Gastroesophageal sphincter (tissue), 4 donors: ENCODE measurements around the gene ZHX3. TPM values are rescaled to one million over a fixed set of nuclear protein-coding genes. Genes with fewer than 3 reads are reported as not detected.

ENCODE experiments used
- ATAC-seq: fragments of 150-250 bp; one replicate; pipeline ENCODE4 v1.9.1; 2016; ENCODE audit warnings: mild to moderate bottlenecking, moderate library complexity
- H3K27ac ChIP-seq, 4 donors: fragments of 200-600 bp; sonication (generic) in 3 of 4; 1 replicate in 3 of 4; 2 replicates in 1 of 4; pipeline ENCODE4 v1.5.1; 2016 to 2019
- H3K27me3 ChIP-seq: fragments of 200-600 bp; sonication (generic); one replicate; pipeline ENCODE4 v1.5.1; 2019
- H3K36me3 ChIP-seq, 2 donors: fragments of 200-600 bp; sonication (generic); one replicate each; pipeline ENCODE4 v1.5.1; 2019; ENCODE audit warnings: control low read depth in 1 of 2
- H3K4me1 ChIP-seq, 3 donors: fragments of 200-600 bp; sonication (generic); 1 replicate in 2 of 3; 2 replicates in 1 of 3; pipeline ENCODE4 v1.5.1; 2016 to 2019; ENCODE audit warnings: control low read depth in 2 of 3
- H3K4me3 ChIP-seq, 2 donors: fragments of 200-600 bp; sonication (generic); one replicate each; pipeline ENCODE4 v1.5.1; 2019; ENCODE audit warnings: mild to moderate bottlenecking in 1 of 2, moderate library complexity in 1 of 2
- H3K9me3 ChIP-seq, 3 donors: fragments of 200-600 bp; sonication (generic); one replicate each; pipeline ENCODE4 v1.5.1; 2017 to 2019; ENCODE audit warnings: control low read depth in 2 of 3
- CTCF ChIP-seq, 4 experiments: fragments of 200-600 bp in 2 of 4; fragments of 450-650 bp in 2 of 4; sonication (generic) in 1 of 4; IDR thresholded peaks; one replicate each; pipeline ENCODE4 v1.5.1; 2017 to 2019; ENCODE audit warnings: antibody characterized with exemption in 4 of 4, mild to moderate bottlenecking in 2 of 4, moderate library complexity in 2 of 4
- EP300 ChIP-seq: sonication (generic); formaldehyde crosslinking; IDR thresholded peaks from one replicate; pipeline ENCODE4 v1.6.1; 2017; ENCODE audit warnings: antibody characterized with exemption, mild to moderate bottlenecking
- POLR2A ChIP-seq, 2 donors: fragments of 450-650 bp; IDR thresholded peaks; one replicate each; pipeline ENCODE4 v1.6.1; 2017; ENCODE audit warnings: antibody characterized with exemption in 2 of 2, mild to moderate bottlenecking in 2 of 2, moderate library complexity in 1 of 2
- POLR2AphosphoS5 ChIP-seq: sonication (generic); formaldehyde crosslinking; IDR thresholded peaks from one replicate; pipeline ENCODE4 v1.6.1; 2017; ENCODE audit warnings: antibody characterized with exemption
- WGBS, 2 donors: methylation state at CpG; one replicate each; pipeline ENCODE4 v1.1.5; 2018; ENCODE audit warnings: low coverage in 1 of 2; 5-methylcytosine and 5-hydroxymethylcytosine counted together
- total RNA-seq, 4 donors: library from RNA; depleted of rRNA; stranded (reverse); fragments of >200 nt; gene quantifications; one replicate each; pipeline ENCODE4 v1.1.0, GENCODE V29; 2016

The ZHX3 gene
- total RNA-seq, 4 donors from 2014 or later = 121 to 183 (median 155) TPM

DNA sequence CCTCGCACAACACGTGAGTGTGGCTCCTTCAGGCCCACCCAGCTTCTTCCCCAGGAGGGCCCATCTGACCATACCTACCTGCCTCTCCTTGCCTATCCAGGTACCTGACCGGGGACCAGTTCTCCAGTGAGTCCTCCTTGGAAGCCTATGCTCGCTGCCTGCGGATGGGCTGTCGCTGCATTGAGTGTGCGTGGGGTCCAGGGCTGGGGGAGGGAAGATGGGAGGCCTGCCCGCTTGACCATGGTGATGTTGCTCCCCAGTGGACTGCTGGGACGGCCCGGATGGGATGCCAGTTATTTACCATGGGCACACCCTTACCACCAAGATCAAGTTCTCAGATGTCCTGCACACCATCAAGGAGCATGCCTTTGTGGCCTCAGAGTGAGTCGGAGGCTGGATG, 153.7 kb downstream of the ZHX3 start:
- WGBS, 2 donors = 82 to 100% methylated on average over 3 of the region's 11 CpGs
- H3K4me1 ChIP-seq = peaks cover 0 to 23% (median 0%) of the 10 kb centered on the region in 3 donors
- TF ChIP-seq CTCF (IDR thresholded peaks at IDR 0.05) = no peak
- no peak for TF ChIP-seq POLR2AphosphoS5
- TF ChIP-seq POLR2A (IDR thresholded peaks at IDR 0.05) = no peak
- TF ChIP-seq EP300 = no peak
- H3K27ac ChIP-seq = no peak overlapping the region
- ATAC-seq = no peak
- no peaks in the 10 kb centered on the region for H3K27me3 ChIP-seq
- H3K4me3 ChIP-seq = no peak overlapping the region
- H3K36me3 ChIP-seq = peaks cover 0 to 91% of the 10 kb centered on the region in 2 donors
- H3K9me3 ChIP-seq = no peaks in the 10 kb centered on the region

GRCh38 chr20:41162396-41162795, 155.1 kb downstream of the ZHX3 start:
- no peaks in the 10 kb centered on the region for H3K9me3 ChIP-seq
- H3K27me3 ChIP-seq = no peaks in the 10 kb centered on the region
- TF ChIP-seq EP300 (no peak), POLR2AphosphoS5 (no peak), POLR2A (IDR thresholded peaks at IDR 0.05) (no peak), CTCF (IDR thresholded peaks at IDR 0.05) (no peak)
- peaks cover 0 to 77% of the 10 kb centered on the region in 2 donors for H3K36me3 ChIP-seq
- H3K4me1 ChIP-seq = peaks cover 0 to 37% (median 0%) of the 10 kb centered on the region in 3 donors
- ATAC-seq = no peak
- WGBS, 2 donors = 88 to 92% methylated on average over 2 to 3 of the region's 11 CpGs
- H3K4me3 ChIP-seq = no peak overlapping the region
- peak overlapping the region in 2 of 4 donors; percentile 30 to 33 for H3K27ac ChIP-seq

DNA sequence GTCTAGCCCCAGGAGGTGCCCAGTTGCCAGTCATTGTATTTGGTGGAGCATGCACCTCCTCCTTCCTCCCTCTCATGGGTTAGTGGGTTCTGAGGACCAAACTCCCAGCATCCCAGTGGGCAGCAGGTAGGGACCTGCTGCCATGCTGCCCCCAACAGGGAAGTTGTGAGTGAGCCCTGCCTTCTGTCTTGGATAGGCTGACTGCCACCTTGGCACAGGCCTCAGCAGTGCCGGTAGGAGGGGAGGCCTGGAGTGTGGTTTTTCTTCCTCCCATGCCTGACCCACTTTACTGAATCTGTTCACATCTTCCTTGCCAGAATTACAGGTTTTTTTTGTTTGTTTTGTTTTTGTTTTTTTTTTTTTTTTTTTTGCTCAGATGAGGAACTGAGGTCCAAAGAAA, 155.6 kb downstream of the ZHX3 start:
- no peaks in the 10 kb centered on the region for H3K9me3 ChIP-seq
- ATAC-seq = no peak
- H3K4me3 ChIP-seq = no peak overlapping the region
- H3K36me3 ChIP-seq = peaks cover 0 to 72% of the 10 kb centered on the region in 2 donors
- peak overlapping the region in 2 of 4 donors; percentile 30 to 33 for H3K27ac ChIP-seq
- WGBS, 2 donors = 17 to 50% methylated on average over 1 of the region's 1 CpG
- TF ChIP-seq POLR2AphosphoS5 (no peak), EP300 (no peak), CTCF (IDR thresholded peaks at IDR 0.05) (no peak), POLR2A (IDR thresholded peaks at IDR 0.05) (no peak)
- peaks cover 0 to 41% (median under 1%) of the 10 kb centered on the region in 3 donors for H3K4me1 ChIP-seq
- H3K27me3 ChIP-seq = no peaks in the 10 kb centered on the region

GRCh38 chr20:41160686-41161085, 156.8 kb downstream of the ZHX3 start:
- no peak for ATAC-seq
- peak overlapping the region in 1 of 4 donors; percentile 39 for H3K27ac ChIP-seq
- TF ChIP-seq POLR2AphosphoS5 (no peak), CTCF (IDR thresholded peaks at IDR 0.05) (no peak), EP300 (no peak), POLR2A (IDR thresholded peaks at IDR 0.05) (no peak)
- H3K9me3 ChIP-seq = no peaks in the 10 kb centered on the region
- no peak overlapping the region for H3K4me3 ChIP-seq
- peaks cover 0 to 60% of the 10 kb centered on the region in 2 donors for H3K36me3 ChIP-seq
- H3K27me3 ChIP-seq = no peaks in the 10 kb centered on the region
- H3K4me1 ChIP-seq = peaks cover 0 to 53% (median 4%) of the 10 kb centered on the region in 3 donors
- 84 to 89% methylated on average over 2 of the region's 2 CpGs for WGBS, 2 donors

GRCh38 chr20:41159547-41159946, 158.0 kb downstream of the ZHX3 start:
- WGBS, 2 donors = 76 to 96% methylated on average over 5 of the region's 10 CpGs

More at GRCh38 chr20:41159547-41159946, 158.0 kb downstream of the ZHX3 start:
- Histone ChIP-seq H3K9me3 (no peaks in the 10 kb centered on the region), H3K27ac (peak overlapping the region in 1 of 4 donors; percentile 39), H3K4me3 (no peak overlapping the region), H3K4me1 (peaks cover 0 to 64% (median 10%) of the 10 kb centered on the region in 3 donors), H3K36me3 (peaks cover 0 to 49% of the 10 kb centered on the region in 2 donors), H3K27me3 (no peaks in the 10 kb centered on the region)
- ATAC-seq = no peak
- TF ChIP-seq POLR2AphosphoS5 (no peak), POLR2A (IDR thresholded peaks at IDR 0.05) (no peak), CTCF (IDR thresholded peaks at IDR 0.05) (no peak), EP300 (no peak)
